HTERT RPE-1 (cell line): ENCODE results near the gene GNB1L.
"Not testable (repeated sequence)": the region's sequence is repeated elsewhere in the genome, so short reads cannot be mapped to it uniquely, and the experiment has no call there.

Source experiments
- in situ Hi-C: fragments of 300-500 bp; cut with MboI; formaldehyde crosslinking; loops from 4 replicates; pipeline ENCODE4 v1.14.3; 2020; ENCODE audit warnings: low sequenced_read_pairs

GNB1L gene

DNA sequence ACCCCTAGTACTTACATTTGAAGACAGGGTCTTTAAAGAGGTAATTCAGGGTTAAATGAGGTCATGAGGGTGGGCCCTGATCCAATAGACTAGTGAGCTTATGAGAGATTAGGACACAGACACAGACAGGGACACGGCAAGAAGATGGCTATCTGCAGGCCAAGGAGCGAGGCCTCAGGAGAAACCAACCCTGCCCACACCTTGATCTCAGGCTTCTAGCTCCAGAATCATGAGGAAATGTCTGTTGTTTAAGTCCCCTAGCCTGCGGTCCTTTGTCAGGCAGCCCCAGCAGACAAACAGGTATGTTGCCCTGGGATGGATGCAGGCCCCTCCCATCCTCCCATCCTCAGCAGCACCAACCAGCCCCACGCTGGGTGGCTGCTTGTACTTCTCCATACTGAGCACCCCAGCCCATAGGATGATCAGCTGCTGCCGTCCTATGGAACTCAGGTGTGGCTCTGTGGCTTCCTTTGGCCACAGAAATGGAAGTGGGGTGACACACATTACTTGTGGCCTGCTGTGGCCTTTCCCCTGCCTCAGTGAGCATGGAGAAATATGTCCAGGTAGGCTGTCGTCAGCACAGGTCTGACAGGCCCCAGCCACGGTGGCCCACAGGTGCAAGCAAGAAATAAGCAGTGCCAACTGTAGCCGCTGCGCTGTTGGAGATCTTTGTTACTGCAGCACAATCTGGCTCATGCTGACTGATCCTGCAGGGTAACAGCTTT lies 7.9 kb downstream of the GNB1L start:
- in situ Hi-C loops, result no loop called here

DNA sequence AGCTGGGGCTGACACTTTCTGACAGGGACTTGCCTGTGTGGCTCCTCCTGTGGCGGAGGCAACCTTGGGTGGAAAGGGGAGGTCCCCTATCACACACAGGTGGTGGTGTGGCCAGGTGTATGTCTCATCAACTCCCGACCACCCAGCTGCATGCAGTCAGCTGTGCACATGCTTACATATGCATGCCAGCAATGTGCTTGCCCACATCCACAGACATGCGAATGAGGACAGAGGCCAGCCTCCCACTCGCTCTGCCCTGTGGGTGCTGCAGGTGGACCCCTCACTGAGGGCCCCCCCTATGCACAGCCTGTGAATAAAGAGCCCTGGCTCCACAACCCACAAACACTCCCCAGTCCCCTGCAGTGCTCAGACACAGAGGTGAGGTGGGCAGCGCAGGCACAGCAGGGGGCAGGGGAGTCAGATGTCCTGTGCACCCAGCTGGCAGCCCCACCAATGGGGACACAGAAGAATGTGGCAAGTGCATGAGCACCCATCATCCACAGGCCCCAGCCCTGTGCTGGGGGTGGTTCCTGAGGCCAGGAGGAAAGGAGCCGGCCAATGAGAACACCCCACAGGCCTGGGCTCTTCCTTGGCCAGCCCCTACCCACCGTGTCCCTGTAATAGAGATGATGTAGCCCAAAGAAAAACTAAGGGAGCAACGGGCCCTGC lies 9.5 kb downstream of the GNB1L start:
- in situ Hi-C loops, result no loop called here

DNA sequence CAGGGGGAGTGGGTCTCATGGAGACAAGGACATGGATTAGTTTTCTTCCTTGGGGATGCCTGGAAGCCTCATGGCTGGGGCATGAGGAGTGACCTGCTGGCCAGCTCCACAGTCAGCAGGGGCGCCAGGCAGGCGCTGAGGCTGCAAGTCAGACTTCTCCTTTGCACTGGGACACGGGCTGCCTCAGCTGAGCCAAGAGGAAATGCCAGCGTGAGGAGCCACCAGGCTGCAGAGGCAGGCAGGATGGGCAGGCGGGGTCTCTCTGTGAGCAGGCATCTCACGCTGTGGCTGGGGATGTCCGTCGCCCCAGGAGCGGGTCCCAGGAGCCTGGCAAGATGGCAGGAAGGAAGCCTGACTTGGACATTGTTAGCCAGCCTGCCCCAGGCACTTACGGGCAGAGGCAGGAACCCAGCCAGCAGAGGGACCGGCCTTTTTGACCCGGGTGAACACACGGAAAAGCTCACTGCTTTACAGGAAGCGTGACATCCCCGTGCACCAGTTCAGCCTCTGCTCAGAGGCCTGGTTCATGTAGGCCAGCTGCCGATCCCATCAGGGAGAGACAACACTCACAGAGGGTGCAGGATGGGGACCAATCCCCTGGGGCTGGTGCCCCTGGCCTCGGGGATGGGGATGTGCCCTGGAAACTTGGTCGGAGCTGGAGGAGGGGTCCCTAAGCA lies 10.2 kb downstream of the GNB1L start:
- in situ Hi-C loops, result no loop called here

DNA sequence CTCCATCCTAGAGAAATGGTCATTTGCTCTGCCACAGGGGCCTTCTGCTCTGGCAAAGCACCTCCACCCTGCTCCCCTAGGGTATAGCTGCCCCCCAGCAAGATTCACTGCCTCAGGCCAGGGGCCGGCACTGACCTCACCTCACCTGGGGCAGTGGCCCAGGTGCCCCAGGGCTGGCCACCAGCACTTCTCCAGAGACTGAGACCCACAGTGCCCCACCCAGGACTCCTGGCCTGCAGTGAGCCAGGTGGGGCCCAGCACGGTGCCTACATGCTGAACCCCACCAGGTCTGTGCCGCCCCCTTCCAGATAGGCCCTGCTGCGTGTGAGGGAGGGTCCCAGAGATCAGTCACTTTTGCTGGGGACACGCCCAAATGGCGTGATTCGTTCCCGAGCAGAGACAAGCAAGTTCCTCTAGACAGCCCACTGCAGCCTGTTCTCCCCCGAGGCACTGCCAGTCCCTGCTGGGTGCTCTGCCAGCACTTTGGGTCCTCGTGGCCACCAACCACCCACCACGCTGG lies 10.8 kb downstream of the GNB1L start:
- in situ Hi-C loops, result no loop called here

DNA sequence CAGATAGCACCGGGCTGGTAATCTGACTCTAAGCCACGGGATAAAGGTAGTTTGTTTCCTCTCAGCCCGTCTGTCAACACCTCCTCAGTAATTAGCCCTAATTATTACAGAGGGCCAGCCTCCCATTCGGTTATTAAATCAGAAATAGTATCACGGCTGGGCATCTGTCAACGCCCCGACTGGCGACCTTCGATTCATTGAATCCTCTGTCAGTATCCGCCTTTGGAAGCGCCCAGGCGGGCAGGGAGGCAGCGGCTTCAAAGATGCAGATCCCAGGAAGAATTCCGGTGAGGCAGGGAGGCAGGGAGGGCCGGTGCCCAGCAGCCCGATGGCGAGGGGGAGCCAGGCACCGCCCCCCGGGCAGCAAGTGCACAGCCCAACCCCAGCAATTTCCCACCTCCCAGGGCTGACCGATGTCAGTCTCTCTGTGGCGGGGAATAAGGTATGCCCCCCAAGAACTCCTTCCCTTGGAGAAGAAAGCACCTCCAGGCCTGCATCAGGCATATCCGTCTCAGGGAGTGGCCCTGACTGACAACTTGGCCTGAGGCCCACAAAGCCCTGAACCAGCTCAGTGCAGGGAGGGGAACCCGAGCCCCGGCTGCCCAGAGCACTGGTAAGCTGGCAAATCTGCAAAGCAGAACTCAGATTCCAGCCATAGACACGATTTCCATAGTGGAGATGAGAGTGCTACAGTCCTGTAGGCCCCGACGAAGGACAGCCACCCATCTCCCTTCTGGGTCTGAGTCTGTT lies 11.4 kb downstream of the GNB1L start:
- in situ Hi-C loops, result no loop called here

DNA sequence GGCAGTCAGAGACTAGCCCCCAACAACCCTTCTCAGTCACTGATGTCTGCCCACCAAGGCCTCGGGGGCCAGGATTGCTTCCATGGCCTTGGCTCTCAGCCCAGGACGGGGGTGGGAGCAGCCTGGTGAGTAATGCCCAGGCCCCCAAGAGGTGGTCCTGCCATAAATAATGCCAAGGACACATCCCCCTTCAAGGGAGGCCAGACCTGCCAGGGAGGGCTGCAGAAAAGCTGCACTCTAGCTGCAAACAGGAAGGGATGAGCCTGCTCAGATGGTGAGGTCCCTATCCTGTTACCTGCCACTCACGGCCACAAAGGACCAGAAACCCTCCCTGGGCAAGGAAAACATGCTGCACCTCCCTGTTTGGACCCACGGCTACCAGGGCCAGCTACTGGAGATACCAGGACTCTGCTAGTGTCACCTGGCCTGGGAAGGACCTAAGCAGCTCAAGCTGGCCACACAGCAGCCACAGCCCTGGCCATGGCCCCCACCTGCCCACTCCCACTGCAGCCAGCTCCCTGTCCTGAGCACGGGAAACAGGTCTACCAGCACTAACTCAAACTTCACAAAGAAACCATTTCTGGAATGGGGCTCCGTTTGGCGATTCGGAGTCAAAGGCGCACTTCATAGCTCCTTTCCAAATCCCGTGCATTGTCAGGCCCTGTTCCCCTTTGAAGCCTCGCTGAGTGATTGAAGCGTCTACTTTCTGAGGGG lies 12.1 kb downstream of the GNB1L start:
- in situ Hi-C loops, result no loop called here

DNA sequence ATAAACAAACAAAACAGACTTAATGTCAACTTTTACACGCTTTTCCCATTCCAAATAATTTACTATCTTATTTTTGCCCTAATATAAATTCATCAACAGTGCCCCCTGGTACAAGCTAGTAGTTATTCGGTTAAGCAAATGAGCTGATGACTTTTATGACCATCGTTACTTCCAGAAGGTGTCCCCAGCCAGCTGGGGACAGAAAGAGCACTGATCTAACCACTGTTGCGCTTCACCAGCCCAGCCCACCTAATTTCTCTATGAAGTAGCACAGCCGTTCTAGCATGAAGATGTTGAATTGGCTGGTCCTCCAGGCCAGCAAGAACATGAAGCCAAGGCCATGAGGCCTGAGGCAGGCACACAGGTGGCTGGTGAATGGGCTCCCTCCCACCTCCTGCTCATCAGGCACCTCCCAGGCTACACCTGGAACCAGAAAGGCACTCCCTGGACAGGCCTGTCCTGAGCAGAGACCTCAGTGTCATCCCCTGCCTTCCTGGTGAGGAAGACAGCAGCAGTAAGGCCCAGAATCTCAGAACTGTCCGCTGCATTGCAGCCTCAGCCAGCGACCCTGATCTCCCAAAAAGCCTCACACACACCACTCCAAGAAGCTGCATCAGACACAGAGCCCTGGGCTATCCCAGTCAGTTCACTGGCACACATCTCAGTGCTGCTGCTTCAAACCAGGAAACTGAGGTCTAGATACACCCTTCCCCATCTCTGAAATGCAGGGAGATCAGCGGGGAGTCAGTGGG lies 12.9 kb downstream of the GNB1L start:
- in situ Hi-C loops, result no loop called here

DNA sequence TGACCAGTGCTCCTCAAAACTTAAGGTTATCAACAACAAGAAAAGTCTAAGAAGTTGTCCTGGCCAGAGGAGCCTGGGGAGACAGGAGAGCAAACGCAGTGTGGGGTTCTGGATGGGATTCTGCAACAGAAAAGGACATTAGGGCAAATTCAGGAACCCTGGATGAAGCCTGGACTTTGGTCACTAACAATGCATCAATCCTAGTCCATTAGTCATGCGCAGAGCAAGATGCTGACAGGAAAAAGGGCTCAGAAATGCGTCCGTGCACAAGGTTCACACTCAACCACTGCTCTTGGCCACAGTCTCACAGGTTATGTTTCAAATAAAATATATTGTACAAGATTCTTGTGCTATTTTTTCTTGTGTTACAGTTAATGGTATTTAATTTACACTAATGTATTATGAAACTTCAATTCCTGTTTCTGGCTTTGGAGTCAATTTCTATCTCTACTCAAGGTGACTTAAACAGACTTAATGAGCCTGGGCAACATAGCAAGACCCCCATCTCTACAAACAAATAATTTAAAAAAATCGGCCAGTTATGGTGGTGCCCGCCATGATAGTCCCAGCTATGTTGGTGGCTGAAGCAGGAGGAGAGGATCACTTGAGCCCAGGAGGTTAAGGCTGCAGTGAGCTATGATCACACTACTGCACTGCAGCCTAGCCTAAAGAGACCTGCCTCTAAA lies 13.6 kb downstream of the GNB1L start:
- in situ Hi-C loops, result no loop called here

DNA sequence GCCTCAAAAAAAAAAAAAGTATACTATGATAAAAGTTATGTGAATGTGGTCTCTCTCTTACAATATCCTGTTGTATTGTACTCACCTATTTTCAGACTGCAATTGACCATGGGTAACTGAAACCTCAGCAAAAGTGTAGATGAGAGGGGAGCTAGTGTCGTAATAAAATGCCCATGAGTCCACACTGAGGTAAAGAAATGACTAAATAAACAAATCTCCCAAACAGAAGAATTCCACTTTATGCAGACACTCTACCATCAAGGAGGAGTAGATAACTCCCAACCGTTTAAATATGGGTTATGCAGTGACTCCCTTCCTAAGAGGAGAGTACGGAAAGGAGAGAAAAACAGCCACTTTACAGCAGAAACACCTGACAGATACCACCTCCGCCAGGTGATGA lies 14.6 kb downstream of the GNB1L start:
- in situ Hi-C loops, result no loop called here

DNA sequence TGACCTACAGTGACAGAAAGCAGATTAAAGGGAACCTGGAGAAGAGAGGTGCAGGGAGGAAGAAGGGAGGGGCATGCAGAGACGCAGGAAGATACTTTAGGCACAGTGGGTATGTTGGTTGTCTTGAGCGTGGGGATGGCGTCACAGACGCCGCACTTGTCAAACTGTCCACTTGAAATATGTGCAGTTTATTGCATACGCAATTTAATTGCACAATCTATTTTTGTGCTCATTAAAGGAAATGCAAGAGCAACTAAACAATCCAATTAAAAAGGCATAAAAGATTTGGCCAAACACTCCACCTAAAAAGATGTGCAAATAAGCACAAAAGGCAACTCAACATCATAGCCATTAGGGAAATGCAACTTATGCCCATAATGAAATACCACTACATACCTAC lies 16.8 kb downstream of the GNB1L start:
- in situ Hi-C loops, result no loop called here

DNA sequence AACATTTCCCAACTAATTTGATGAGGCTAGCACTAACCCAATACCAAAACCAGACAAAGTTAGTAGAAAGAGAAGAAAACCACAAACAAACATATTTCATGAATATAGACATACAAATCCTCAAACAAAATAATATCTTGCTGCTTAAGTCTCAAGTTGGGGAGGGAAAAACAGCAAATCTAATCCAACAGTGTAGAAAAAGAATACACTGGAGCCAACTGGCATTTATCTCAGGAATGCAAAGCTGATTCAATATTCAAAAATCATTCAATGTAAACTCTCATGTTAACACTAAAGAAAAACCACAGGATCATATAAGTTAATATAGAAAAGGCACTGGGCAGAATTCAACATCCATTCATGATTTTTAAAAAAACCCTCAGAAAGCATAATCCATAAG lies 18.2 kb downstream of the GNB1L start:
- in situ Hi-C loops, result no loop called here

DNA sequence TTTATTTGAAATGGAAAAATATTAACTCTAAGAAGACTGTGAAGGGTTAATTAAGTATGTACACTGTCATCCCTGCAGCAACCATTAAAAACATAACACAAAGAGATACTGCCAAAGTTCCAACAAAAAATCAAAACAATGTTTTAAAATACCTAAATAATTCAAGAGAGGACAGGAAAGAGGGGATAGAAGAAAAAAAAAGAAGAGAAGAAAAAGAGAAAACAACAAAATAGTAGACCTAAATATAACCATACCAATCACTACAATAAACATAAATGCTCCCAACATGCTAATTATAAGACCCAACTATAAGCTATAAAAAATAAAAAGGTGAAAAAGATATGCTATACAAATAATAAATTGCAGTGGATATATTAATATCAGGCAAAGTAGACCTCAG lies 20.1 kb downstream of the GNB1L start:
- in situ Hi-C loops, result no loop called here

DNA sequence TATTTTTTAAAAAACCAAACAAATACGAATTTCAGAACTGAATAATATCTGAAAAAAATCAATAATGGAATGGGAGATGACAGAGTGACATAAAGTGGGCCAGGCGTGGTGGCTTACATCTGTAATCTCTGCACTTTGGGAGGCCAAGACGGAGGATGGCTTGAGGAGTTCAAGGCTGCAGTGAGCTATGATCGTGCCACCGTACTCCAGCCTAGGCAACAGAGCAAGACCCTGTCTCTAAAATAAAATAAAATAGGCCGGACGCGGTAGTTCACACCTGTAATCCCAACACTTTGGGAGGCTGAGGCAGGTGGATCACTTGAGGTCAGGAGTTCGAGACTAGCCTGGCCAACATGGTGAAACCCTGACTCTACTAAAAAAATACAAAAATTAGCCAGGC lies 21.3 kb downstream of the GNB1L start:
- in situ Hi-C loops, result not testable (repeated sequence)

DNA sequence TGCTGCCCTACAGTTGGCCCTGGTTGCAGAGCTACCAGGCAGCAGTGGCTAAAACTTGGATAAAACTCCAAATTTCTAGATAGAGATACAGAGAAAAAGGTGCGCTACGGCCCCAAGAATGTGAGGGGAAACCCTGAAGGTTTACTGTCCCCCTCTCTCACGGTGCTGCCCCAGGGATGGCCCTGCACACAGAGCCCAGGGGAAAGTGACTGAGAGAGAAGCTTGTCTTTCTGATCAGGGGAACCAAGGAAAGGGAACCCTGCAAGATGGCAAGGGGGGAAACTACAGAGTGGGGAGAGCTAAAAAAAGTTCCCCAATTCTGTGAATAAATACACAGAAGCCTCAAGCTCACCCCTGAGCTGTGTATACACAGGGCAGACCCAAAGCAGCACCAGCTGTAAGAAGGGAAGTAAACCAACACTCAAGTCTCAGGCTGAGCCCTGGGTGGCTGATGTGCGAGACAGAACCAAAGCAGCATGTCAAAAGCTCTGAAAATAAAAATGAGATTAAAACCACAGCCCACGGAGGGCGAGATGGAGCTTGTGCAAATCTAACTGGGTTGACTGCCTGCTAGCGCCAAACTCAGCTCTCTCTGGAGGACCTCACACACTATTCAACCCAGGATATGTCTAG lies 22.1 kb downstream of the GNB1L start:
- in situ Hi-C loops, result no loop called here

DNA sequence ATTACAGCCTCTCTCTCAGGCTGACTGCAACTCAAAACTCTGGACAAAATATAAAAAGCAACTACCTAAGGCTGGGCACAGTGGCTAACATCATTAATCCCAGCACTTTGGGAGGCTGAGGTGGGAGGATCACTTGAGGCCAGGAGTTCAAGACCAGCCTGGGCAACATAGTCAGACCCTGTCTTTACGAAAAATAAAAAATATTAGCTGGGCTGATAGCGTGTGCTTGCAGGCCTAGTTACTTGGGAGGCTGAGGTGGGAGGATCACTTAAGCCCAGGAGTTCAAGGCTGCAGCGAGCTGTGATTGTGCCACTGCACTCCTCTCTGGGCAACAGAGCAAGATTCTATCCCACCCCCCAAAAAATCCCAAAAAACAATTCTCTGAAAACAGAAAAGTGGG lies 22.7 kb downstream of the GNB1L start:
- in situ Hi-C loops, result not testable (repeated sequence)

DNA sequence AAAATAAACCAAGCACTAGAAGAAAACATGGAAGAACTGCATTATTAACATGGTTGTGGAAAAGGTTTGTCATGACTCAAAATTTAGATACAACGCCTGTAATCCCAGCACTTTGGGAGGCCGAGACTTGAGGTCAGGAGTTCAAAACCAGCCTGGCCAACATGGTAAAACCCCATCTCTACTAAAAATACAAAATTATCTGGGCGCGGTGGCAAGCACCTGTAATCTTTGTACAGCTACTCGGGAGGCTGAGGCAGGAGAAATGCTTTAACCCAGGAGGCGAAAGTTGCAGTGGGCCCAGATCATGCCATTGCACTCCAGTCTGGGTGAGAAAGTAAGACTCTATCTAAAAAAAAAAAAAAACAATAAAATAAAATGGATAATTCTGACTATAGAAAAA lies 23.7 kb downstream of the GNB1L start:
- in situ Hi-C loops, result no loop called here

DNA sequence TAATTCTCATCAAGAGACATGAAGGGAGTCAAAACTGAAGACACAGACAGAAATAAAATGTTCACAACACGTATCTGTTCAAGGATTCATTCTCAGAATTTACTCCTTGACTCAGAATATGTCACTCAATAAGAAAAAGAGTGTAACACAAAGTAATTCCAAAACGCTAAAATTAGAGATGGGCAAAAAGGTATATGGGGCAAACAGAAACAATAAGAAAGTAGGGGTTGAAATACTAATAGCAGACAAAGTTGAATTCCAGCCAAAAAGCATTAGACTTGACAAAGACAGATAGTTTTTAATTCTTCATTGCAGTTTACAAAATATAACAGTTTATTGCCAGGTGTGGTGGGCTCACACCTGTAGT lies 26.7 kb downstream of the GNB1L start:
- in situ Hi-C loops, result no loop called here

DNA sequence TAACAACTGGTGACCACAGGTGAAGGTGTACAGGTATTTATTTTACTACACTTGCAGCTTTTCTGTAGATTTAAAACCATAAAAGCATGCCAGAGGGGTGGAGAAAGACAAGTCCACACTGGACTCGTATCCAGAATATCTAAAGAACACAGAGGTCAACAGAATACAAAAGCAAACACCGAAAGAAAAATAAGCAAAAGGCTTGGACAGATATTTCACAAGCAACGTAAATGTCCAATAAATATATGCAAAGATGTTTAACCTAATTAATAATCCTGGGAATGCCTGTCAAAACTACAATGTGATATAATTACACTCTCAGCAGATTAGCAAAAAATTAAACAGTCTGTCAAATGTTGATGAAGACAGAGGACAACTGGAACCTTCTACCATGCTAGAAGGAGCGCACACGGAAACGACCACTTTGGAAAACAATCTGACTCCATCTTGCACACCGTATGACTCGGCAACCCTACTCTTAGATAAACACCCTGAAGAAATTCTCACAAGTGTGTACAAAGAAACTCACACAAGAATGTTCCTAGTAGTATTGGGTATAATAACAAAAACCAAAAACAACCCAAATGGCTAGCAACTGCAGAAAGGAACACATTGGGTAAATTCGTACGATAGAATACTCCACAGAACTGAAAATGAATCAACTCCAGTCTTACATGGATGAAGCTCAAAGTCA lies 27.2 kb downstream of the GNB1L start:
- in situ Hi-C loops, result no loop called here

DNA sequence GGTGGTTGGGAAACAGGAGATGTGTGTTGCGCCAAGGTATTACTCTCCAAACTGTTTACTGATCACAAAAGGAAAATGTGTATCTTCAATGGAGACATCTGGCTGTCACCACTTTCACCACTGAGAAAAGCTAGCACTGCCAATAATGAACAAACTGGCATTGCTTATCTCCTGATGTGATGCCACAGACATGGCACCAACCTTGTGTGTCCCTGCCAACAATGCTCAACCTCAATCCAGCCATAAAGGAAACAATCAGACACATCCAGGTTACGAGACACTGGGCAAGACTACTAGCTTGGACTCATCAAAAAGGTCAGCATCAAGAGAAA lies 28.1 kb downstream of the GNB1L start:
- in situ Hi-C loops, result no loop called here
